Parathyroid adenoma (tissue), 2 donors: ENCODE measurements around the gene LY86.
A peak's percentile ranks its signal among the peaks of the same experiment; 100 is the strongest.

Experiments used
- H2AFZ ChIP-seq: fragments of 300-600 bp; sonication (generic); one replicate; pipeline ENCODE4 v1.7.0; 2017; ENCODE audit warnings: antibody characterized with exemption, mild to moderate bottlenecking
- H3K27ac ChIP-seq: fragments of 300-600 bp; sonication (generic); one replicate; pipeline ENCODE4 v1.7.0; 2017
- H3K27me3 ChIP-seq: fragments of 300-600 bp; sonication (generic); one replicate; pipeline ENCODE4 v1.7.0; 2017; ENCODE audit warnings: low read length; ENCODE audit not compliant: control insufficient read depth, insufficient read depth
- H3K36me3 ChIP-seq: fragments of 300-600 bp; sonication (generic); one replicate; pipeline ENCODE4 v1.7.0; 2017; ENCODE audit warnings: low read length; ENCODE audit not compliant: control insufficient read depth, insufficient read depth
- H3K4me1 ChIP-seq: fragments of 300-600 bp; sonication (generic); one replicate; pipeline ENCODE4 v1.7.0; 2017; ENCODE audit warnings: control low read depth
- H3K4me2 ChIP-seq: fragments of 300-600 bp; sonication (generic); one replicate; pipeline ENCODE4 v1.7.0; 2017; ENCODE audit warnings: low read length
- H3K4me3 ChIP-seq: fragments of 300-600 bp; sonication (generic); one replicate; pipeline ENCODE4 v1.7.0; 2017; ENCODE audit warnings: low read depth, low read length
- H3K79me2 ChIP-seq: fragments of 300-600 bp; sonication (generic); one replicate; pipeline ENCODE4 v1.7.0; 2017; ENCODE audit warnings: control low read depth
- H3K9ac ChIP-seq: fragments of 300-600 bp; sonication (generic); one replicate; pipeline ENCODE4 v1.7.0; 2017; ENCODE audit warnings: mild to moderate bottlenecking
- H3K9me3 ChIP-seq: fragments of 300-600 bp; sonication (generic); one replicate; pipeline ENCODE4 v1.7.0; 2017; ENCODE audit warnings: low read length; ENCODE audit not compliant: control insufficient read depth
- TF ChIP-seq, protein P1 (sequence below): fragments of 300-600 bp; sonication (generic); IDR thresholded peaks from one replicate; pipeline ENCODE4 v1.7.0; 2017; ENCODE audit warnings: antibody characterized with exemption, mild to moderate bottlenecking
- donor health status: primary hyperparathyroidism.

The LY86 gene

DNA sequence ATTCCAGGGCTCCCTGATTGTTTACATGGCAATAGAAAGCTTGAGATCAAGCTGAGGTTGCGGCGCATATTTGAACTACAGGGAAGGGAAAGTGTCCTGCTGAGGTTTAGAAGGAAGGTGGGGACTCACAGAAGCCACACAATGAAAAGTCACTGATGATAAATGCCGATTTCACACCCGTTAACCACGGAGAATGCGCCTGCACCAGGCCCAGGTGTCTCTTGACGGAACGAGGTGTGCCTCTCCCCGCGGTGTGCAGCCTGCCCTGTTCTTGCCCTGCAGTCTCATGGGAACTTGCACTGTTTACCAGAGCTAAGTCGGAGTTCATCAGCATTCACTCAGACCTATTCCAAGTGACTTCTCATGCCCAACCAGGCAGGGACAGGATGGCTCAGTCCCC lies 90.3 kb downstream of the LY86 start:
- Histone ChIP-seq H3K9ac (no peak overlapping the region), H3K27ac (no peak overlapping the region), H3K79me2 (no peaks in the 10 kb centered on the region), H3K4me3 (no peak overlapping the region), H3K9me3 (no peaks in the 10 kb centered on the region), H2AFZ (no peak overlapping the region), H3K4me2 (no peak overlapping the region), H3K27me3 (no peaks in the 10 kb centered on the region), H3K36me3 (no peaks in the 10 kb centered on the region), H3K4me1 (peaks cover 4% of the 10 kb centered on the region)
- TF ChIP-seq, protein P1, sequence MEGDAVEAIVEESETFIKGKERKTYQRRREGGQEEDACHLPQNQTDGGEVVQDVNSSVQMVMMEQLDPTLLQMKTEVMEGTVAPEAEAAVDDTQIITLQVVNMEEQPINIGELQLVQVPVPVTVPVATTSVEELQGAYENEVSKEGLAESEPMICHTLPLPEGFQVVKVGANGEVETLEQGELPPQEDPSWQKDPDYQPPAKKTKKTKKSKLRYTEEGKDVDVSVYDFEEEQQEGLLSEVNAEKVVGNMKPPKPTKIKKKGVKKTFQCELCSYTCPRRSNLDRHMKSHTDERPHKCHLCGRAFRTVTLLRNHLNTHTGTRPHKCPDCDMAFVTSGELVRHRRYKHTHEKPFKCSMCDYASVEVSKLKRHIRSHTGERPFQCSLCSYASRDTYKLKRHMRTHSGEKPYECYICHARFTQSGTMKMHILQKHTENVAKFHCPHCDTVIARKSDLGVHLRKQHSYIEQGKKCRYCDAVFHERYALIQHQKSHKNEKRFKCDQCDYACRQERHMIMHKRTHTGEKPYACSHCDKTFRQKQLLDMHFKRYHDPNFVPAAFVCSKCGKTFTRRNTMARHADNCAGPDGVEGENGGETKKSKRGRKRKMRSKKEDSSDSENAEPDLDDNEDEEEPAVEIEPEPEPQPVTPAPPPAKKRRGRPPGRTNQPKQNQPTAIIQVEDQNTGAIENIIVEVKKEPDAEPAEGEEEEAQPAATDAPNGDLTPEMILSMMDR = no peak

DNA sequence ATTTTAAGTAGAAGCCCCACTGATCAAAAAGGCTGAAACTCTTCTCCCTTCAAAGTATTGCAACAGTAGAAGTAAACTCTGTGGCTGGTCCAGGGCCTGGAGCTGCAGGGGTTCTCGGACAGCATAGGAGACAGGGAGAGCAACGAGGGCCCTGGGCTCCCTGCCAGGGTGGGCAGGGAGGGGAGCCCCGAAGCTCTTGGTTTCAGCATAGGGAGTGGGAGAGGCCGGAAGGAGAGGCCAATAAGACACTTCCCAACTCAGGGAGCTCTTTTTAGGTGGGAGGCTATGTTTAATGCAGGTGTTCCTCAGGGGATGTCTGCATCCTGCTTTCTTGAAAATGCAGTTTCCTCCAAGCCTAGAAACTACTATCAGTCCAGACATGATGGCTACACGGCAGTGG lies 91.1 kb downstream of the LY86 start:
- Histone ChIP-seq H3K4me1 (peaks cover 12% of the 10 kb centered on the region), H3K27me3 (no peaks in the 10 kb centered on the region), H3K79me2 (no peaks in the 10 kb centered on the region), H3K9me3 (no peaks in the 10 kb centered on the region), H3K4me2 (no peak overlapping the region), H3K36me3 (no peaks in the 10 kb centered on the region), H2AFZ (no peak overlapping the region), H3K9ac (no peak overlapping the region), H3K4me3 (no peak overlapping the region), H3K27ac (no peak overlapping the region)
- TF ChIP-seq, protein P1 = no peak

DNA sequence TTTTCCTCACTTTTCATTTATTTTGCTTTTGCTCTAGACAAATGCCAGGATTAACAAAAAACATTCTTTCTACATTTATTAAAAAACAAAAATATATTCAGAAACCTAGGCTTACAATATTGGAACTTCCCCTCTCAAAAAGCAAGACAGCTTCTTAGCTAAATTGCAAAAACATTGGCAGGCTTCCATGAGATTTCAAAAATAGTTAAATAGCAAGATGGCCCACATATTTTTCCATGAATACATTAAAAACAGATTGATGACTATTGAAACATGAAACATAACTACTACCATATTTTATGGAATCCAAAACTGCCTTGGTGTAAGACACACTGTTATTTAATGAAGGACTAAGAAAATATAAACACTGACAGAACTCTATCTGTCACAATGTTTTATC lies 92.0 kb downstream of the LY86 start:
- Histone ChIP-seq H3K4me3 (no peak overlapping the region), H3K27me3 (no peaks in the 10 kb centered on the region), H3K4me1 (peaks cover 15% of the 10 kb centered on the region), H3K9me3 (no peaks in the 10 kb centered on the region), H3K4me2 (no peak overlapping the region), H2AFZ (no peak overlapping the region), H3K79me2 (no peaks in the 10 kb centered on the region), H3K27ac (no peak overlapping the region), H3K36me3 (no peaks in the 10 kb centered on the region), H3K9ac (no peak overlapping the region)
- TF ChIP-seq, protein P1 = no peak

DNA sequence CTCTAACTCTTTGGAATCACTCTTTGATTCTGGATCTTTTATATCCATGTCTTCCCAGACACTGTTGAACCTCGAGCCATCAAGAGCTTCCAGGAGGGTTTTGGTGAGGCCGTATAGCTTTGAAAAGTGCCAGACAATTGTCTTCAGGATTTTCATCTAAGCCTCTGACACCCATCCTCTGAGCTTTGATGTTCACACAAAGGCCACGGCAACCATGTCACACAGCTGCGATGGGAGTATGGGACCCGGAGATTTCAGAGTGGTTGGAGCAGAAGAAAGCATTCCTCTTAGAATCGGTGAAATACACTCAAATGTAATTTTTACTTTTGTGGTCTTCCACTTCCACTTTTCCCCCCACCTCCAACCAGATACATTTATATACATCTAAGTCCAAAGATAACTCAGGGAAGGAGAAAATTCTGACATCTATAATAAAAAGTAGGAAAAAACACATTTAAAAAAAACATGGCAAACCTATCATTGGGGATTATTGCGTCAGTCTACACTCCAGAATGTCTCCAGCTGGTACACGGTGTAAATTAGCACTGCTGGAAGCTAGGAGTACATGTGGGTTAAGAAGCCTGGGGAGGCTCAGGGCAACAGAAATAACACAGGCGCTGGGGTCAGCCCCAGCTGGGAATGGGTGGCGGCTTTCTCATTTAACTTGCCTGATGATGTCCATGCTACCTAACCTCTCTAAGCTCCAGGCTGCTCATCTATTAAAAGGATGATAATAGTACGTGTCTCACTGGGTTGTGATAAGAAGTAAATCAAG lies 92.7 kb downstream of the LY86 start:
- H3K9ac ChIP-seq = no peak overlapping the region
- no peak overlapping the region for H3K27ac ChIP-seq
- no peaks in the 10 kb centered on the region for H3K9me3 ChIP-seq
- no peak overlapping the region for H3K4me3 ChIP-seq
- H2AFZ ChIP-seq = no peak overlapping the region
- H3K4me2 ChIP-seq = no peak overlapping the region
- no peaks in the 10 kb centered on the region for H3K79me2 ChIP-seq
- H3K36me3 ChIP-seq = no peaks in the 10 kb centered on the region
- peaks cover 15% of the 10 kb centered on the region for H3K4me1 ChIP-seq
- TF ChIP-seq, protein P1 = no peak
- H3K27me3 ChIP-seq = no peaks in the 10 kb centered on the region

DNA sequence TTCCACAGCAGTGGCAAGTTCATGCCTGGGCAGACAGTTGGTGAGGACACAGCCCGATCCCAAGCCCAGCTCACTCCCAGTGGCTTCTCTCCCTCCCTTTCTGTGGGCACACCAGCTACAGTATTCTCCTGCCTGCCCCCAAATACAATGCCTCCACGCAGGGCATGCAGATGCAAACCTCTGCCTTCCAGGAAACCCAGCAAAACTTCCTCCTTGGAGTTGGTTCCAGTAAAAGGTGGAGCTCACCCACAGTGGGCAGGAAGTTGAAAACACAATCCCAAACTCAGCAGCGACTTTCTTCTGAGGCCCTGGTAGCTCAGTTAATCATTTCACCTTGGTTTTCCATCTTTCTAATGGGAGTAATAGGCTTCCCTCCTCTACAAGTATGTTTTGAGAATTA lies 93.7 kb downstream of the LY86 start:
- H3K9ac ChIP-seq = no peak overlapping the region
- H3K4me1 ChIP-seq = peaks cover 12% of the 10 kb centered on the region
- H3K9me3 ChIP-seq = no peaks in the 10 kb centered on the region
- TF ChIP-seq, protein P1 = no peak
- peak overlapping the region; percentile 52 for H3K27ac ChIP-seq
- H3K4me3 ChIP-seq = no peak overlapping the region
- H3K27me3 ChIP-seq = no peaks in the 10 kb centered on the region
- H3K79me2 ChIP-seq = no peaks in the 10 kb centered on the region
- H2AFZ ChIP-seq = no peak overlapping the region
- no peaks in the 10 kb centered on the region for H3K36me3 ChIP-seq
- H3K4me2 ChIP-seq = no peak overlapping the region
